Activated CD4-positive, alpha-beta T cell treated with anti-CD3 and anti-CD28 coated beads, Interleukin-2, amount 50 U/mL, for 48 hours (primary cell): ENCODE data around the gene CSPG4.
"Not testable (repeated sequence)": the region's sequence is repeated elsewhere in the genome, so short reads cannot be mapped to it uniquely, and the experiment has no call there.

ENCODE experiments used
- DNase-seq, 2 experiments: peaks; one replicate each; pipeline ENCODE4 v3.0.0-alpha.2; 2020

CSPG4 gene

GRCh38 chr15:75723847-75724660, 11.4 kb upstream of the CSPG4 start:
- DNase-seq, result peak; percentile 50 to 58

GRCh38 chr15:75723171-75723846, 10.7 kb upstream of the CSPG4 start:
- no peak for DNase-seq

- no peak for DNase-seq
These were observed 9.5 kb upstream of the CSPG4 start for GRCh38 chr15:75721923-75722870.

GRCh38 chr15:75721480-75721922, 8.9 kb upstream of the CSPG4 start:
- no peak for DNase-seq

GRCh38 chr15:75720787-75721479, 8.3 kb upstream of the CSPG4 start:
- peak; percentile 55 to 62 for DNase-seq

GRCh38 chr15:75720297-75720696, 7.6 kb upstream of the CSPG4 start:
- DNase-seq, result no peak

GRCh38 chr15:75718328-75718727, 5.7 kb upstream of the CSPG4 start:
- DNase-seq, result no peak

- DNase-seq, result not testable (repeated sequence)
These were observed 4.4 kb upstream of the CSPG4 start for GRCh38 chr15:75717001-75717400.

GRCh38 chr15:75716249-75716950, 3.8 kb upstream of the CSPG4 start:
- not testable (repeated sequence) for DNase-seq

- not testable (repeated sequence) for DNase-seq
These were observed 2.7 kb upstream of the CSPG4 start for GRCh38 chr15:75715312-75715832.

GRCh38 chr15:75714195-75714594, 1.5 kb upstream of the CSPG4 start:
- no peak for DNase-seq

GRCh38 chr15:75713338-75713895, 769 bp upstream of the CSPG4 start:
- no peak for DNase-seq

GRCh38 chr15:75711495-75711894, 1.2 kb downstream of the CSPG4 start:
- DNase-seq, result not testable (repeated sequence)

- DNase-seq, result not testable (repeated sequence)
These were observed 1.8 kb downstream of the CSPG4 start for GRCh38 chr15:75710874-75711273.

GRCh38 chr15:75709458-75709857, 3.2 kb downstream of the CSPG4 start:
- DNase-seq, result not testable (repeated sequence)

- no peak for DNase-seq
These were observed 6.0 kb downstream of the CSPG4 start for GRCh38 chr15:75706682-75706954.

- DNase-seq, result no peak
These were observed 6.6 kb downstream of the CSPG4 start for GRCh38 chr15:75705854-75706681.

- not testable (repeated sequence) for DNase-seq
These were observed 7.3 kb downstream of the CSPG4 start for GRCh38 chr15:75705375-75705774.

- no peak for DNase-seq
These were observed 8.0 kb downstream of the CSPG4 start for GRCh38 chr15:75704618-75705017.

GRCh38 chr15:75704263-75704615, 8.4 kb downstream of the CSPG4 start:
- no peak for DNase-seq
